COLO829 (cell line): ENCODE data around the gene ZGRF1.
"Not testable (repeated sequence)": the region's sequence is repeated elsewhere in the genome, so short reads cannot be mapped to it uniquely, and the experiment has no call there.

Experiments
- DNase-seq: peaks from one replicate; pipeline ENCODE4 v3.0.0; 2012; ENCODE audit warnings: low spot score

The ZGRF1 gene, protein sequence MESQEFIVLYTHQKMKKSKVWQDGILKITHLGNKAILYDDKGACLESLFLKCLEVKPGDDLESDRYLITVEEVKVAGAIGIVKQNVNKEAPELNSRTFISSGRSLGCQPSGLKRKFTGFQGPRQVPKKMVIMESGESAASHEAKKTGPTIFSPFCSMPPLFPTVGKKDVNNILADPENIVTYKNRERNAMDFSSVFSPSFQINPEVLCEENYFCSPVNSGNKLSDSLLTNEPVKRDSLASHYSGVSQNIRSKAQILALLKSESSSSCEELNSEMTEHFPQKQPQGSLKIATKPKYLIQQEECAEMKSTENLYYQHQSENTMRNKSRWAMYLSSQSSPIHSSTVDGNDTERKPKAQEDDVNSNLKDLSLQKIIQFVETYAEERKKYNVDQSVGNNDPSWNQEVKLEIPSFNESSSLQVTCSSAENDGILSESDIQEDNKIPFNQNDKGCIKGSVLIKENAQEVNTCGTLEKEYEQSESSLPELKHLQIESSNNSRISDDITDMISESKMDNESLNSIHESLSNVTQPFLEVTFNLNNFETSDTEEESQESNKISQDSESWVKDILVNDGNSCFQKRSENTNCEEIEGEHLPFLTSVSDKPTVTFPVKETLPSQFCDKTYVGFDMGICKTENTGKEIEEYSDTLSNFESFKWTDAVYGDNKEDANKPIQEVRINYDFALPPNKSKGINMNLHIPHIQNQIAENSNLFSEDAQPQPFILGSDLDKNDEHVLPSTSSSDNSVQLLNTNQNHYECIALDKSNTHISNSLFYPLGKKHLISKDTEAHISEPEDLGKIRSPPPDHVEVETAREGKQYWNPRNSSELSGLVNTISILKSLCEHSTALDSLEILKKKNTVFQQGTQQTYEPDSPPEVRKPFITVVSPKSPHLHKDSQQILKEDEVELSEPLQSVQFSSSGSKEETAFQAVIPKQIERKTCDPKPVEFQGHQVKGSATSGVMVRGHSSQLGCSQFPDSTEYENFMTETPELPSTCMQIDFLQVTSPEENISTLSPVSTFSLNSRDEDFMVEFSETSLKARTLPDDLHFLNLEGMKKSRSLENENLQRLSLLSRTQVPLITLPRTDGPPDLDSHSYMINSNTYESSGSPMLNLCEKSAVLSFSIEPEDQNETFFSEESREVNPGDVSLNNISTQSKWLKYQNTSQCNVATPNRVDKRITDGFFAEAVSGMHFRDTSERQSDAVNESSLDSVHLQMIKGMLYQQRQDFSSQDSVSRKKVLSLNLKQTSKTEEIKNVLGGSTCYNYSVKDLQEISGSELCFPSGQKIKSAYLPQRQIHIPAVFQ (N-terminal part only)

DNA sequence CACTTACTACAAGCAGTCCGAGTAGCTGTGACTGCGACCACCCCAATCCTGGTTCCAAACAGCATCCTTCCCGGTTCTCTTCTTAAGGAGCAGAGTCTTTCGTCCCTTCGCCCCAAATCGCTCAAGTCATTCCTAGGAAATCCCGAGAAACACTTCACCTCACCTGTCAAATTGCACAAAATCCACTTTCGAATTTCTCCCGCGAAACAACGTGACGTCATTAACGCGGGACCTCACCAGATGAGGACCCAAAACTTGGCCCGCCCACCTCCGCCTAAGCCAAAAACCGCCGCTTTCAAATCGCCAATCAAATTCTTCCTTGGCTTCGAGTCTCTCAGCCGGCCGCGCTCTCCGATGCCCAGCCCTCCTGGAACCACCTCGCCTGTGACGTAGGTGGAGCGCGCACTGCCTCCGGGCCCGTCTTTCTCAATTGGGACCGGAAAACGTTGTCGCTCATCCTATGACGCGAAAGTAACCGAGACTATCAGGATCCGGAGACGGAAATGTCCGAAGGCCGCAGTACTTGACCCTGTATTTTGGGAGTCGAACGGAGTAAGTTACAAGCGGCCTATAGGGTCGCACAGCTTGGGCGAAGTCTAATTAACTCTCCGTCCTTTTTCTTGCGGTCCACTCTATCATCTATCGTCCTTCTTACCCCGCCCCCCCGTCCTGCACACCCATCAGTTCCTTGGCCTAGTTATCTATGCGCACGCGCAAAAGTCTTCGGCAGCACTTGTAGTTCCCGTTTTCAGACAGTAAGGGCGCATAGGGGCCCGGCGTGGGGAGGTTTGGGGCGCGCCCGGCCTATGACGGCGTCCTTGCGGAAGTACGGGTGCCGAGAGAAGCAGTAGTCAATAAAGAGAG is at the start of gene ZGRF1, which contains the start of gene LARP7:
TSS of gene ZGRF1 (minus strand) at position 222 of the 864 bp plus-strand sequence. CDS start 3,733 bp downstream, outside the sequence.
TSS of gene LARP7 (plus strand) at position 456 of the 864 bp plus-strand sequence. CDS start 7,527 bp downstream, outside the sequence.
- peak; percentile 92 for DNase-seq

- DNase-seq = no peak
Measured at GRCh38 chr4:112680996-112681395, 44.3 kb upstream of the ZGRF1 start.

DNA sequence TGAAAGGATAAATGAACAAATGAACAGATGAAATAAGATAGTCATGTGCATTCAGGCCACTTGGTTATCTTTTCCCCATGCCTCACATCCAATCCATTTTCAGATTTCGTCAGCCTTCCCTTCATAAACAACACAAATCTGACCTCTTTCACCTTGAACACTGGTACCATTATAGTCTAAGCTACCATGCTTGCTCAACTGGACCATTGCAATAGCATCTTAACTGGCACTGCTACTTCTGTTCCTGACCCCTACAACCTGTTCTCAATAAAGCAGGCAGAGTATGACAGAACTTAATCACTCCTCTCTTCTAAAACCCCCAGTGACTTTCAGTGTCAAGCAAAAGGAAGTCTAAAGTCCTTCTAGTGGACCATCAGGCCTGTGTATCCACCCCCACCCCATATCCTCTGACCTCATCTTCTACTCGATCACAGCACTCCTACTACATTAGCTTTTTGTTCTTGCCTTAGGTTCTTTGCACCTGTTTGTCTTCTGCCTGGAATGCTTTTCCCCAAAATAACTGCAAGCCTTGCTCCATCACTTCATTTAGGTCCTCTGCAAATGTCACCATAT is 40.9 kb upstream of the ZGRF1 start:
- no peak for DNase-seq

GRCh38 chr4:112674376-112674775 is 37.7 kb upstream of the ZGRF1 start:
- no peak for DNase-seq

DNA sequence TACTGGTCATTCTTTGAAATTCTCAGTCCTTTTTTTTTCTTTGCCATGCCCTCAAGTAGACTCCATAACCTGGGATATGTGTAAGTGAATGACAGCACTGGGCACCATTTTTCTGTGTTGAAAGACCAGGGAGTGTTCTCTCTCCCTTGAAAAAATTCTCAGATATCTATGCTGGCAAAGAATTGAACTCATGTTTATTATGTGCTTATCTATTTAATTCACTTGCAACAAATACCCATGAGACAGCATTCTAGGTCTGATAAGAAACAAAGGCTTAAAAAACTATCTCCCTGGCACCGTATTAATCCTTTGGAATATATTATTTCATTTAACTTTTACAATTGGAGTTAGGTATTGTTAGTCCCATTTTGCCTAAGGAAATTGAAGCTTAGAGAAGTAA is 37.0 kb upstream of the ZGRF1 start:
- no peak for DNase-seq

DNA sequence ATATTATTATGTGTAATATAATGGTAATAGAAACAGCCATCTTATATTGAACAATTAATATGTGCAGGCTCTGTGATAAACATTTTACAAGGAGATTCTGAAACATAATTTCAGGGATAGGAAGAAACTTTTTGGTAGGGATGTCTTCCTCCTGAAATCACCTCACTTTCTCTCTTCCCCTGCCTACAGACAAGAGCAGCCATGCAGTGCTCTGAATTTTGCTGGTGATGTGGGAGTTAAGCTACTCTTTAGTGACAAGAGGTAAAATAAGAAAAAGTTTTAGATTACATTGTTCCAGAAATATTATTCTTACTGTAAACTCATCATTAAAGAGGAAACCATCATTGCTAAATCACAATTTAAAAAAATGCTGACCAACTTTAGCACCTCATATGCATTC is 36.4 kb upstream of the ZGRF1 start:
- DNase-seq = no peak

DNA sequence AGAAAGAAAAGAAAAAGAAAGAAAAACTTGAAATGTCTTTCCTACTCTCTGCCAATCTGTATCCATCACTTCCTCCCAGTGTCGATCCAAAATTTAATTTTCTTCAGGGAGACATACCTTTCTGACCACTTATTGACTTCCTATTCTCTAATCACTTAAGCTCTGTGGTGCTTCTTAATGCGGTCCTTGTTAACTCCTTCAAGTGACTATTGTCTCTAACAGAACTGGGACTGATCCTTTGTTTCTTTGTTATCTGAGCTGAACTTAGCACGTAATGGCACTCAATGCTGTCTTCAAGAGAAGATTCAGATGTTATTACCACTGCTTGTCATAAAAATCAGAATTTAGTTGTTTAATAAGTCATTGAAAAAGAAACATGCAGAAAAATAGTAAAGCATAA is 31.4 kb upstream of the ZGRF1 start:
- no peak for DNase-seq

- DNase-seq = no peak
Measured at GRCh38 chr4:112664611-112665010, 27.9 kb upstream of the ZGRF1 start.

GRCh38 chr4:112656115-112656514 is 19.4 kb upstream of the ZGRF1 start:
- not testable (repeated sequence) for DNase-seq

DNA sequence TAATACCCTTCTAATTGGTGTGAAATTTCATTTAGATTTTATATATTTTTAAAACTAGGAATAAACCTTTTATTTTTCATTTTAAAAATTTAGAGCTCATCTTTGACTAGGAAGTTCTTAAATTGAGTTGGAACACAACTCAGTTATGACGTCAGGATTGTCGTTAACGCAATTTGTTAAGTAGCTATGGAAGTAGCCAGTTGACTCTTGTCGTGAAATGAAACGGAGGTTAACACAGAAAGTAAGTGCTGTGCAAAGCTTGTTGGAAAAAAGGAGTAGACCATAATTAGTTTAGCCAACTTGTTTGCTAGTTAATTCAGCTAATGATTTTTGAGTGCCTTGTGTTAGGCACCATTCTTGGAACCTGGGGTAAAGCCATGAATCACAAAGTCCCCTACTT is 18.6 kb upstream of the ZGRF1 start:
- DNase-seq = no peak

DNA sequence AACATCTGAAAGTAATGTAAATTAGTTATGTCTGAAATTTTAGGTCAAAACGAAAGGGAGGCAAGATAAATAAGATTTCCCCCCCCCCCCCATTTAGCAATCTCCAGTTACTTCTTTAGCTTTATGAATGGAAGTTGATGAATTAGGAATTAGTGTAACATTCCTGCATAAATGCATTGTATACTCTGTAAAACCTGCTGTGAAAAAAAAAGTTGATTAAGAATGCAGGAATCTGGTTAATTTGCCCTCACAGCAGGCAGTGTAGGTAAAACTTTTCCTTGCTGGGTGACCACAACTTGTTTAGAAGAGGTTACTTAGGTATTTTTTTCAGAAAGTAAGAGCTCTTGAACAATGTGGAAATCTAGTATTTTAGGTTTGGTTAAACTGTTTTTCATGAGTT is 15.5 kb upstream of the ZGRF1 start:
- no peak for DNase-seq

- no peak for DNase-seq
Measured at GRCh38 chr4:112651641-112652040, 14.9 kb upstream of the ZGRF1 start.

DNA sequence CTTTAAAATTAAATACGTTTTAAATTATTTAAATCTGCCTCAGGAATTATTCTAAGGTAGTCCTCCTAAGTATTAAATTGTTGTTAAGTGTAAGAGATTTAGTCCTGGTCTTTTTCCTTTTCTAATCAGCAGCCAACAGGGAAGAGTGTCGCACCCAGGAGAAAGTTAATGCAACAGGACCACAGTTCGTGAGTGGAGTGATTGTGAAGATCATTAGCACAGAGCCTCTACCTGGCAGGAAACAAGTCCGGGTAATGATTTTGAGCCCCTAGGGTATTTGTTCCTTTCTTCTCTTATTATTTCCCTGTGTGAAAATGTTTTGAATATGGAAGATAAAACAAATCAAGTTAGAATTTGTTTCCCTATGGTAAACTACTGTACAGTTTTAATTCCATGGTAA is 13.6 kb upstream of the ZGRF1 start:
- no peak for DNase-seq

- no peak for DNase-seq
Measured at GRCh38 chr4:112649055-112649408, 12.3 kb upstream of the ZGRF1 start.

GRCh38 chr4:112648263-112649054 is 11.8 kb upstream of the ZGRF1 start:
- DNase-seq = no peak

DNA sequence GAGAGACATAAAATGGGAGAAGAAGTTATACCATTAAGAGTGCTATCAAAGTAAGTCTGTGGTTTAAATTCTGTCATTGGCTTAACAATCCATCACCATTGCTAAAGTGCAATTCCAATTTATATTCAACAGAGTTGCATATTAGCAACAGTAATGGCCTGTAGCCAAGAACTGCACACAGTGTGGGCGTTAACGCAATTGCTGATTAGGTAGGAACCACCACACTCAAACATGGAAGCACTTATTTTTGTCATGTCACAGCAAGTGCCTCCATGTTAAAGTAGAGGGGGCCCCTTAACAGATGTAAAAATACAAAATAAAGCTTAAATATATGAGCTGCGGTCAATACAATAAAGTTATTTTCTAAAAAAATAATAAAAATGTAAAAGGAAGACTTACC is 11.1 kb upstream of the ZGRF1 start:
- DNase-seq = no peak

GRCh38 chr4:112646632-112647537 is 10.2 kb upstream of the ZGRF1 start:
- no peak for DNase-seq

DNA sequence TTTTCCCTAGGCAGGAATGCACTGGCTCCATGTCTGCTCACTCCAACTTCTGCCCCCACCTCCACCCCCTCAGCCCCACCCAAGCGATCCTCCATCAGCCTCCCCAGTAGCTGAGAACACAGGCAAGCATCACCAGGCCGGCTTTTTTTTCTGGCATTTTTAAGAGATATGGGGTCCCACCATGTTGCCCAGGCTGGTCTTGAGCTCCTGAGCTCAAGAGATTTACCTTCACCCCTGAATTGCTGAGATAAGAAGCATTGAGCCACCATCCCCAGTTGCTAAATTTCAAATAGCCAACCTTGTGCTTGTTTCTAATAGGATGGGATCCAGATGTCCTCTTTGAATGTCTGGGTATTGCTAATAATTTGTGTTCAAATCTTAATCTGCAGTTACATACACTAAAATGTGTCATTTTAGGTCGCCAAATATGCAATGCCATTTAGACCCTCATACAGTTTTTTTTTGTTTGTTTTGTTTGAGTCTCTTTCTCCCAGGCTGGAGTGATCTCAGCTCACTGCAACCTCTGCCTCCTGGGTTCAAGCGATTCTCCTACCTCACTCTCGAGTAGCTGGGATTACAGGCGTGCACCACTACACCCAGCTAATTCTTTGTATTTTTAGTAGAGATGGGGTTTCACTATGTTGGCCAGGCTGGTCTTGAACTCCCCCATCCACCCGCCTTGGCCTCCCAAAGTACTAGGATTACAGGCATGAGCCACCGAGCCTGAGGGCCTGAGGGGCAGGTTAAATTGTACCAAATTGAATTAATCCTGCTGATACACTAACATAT is 9.0 kb upstream of the ZGRF1 start:
- no peak for DNase-seq
